NCI-H526 treated with DMSO at 0.1 percent for 48 hours (cell line): ENCODE measurements around the gene POU2AF2.

ENCODE experiments used
- DNase-seq: peaks from one replicate; lab custom pipeline; 2025; lab: John Stamatoyannopoulos, UW

POU2AF2 gene

DNA sequence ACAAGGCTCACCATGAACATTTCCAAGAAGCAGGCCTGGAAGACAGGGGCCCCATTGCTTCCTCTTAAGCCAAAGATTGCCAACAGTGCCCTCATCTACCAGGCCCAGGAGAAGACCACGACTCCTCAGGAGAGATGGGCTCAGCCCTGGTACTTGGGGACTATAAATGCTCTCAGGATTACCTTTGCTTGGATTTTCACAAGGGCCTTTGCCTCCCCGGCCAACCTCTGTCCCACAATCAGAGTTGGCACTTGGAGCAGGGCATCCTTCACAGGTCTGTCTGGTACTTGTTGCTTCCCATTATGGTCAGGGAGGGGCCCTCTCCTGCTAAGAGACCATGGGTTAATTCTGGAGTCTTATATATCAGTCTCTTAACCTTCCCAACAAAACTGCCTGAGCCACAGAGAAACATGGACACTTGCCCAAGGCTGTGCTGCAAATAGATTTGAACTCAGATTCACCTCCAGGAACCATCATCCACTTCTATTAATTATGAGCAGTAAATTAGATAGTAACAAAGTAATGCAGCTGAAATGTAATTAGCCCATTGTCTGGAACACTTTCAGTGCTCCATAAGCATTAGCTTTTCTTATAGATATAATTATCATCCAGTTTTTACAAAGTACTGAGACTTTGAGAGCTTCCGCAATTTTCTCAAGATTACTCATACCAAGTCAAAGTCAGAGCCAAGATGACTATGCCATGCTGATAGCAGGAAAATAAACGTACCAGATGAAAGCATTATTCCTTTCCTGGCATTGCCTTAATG, 86.4 kb downstream of the POU2AF2 start:
- DNase-seq, result no peak

GRCh38 chr11:111334532-111335502, 89.3 kb downstream of the POU2AF2 start:
- peak; percentile 100 for DNase-seq

DNA sequence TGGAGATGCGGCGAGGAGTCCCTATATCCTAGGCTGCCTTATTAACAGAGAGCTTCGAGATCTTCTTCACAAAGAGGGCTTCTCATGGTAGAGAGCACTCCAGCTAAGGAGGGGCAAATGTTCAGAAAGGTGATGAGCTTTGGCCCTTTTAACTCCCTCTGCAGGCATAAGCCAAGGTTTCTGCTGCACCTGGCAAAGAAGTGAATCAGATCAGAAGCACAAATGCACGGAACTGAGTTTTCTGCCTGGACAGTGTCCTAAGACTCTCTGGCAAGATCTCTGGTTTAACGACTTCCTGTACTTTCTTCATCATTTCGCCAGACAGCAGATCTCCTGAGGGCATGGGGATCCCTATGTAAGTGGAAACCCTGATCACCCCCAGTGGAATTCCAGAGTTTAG, 90.0 kb downstream of the POU2AF2 start:
- peak; percentile 89 for DNase-seq
